K562 (cell line): Measurements from ENCODE around the gene PEX10. TPM values are rescaled to one million over a fixed set of nuclear protein-coding genes. Genes with fewer than 3 reads are reported as not detected.
A peak's percentile ranks its signal among the peaks of the same experiment; 100 is the strongest.

Experiments used
- ATAC-seq: fragments of 200-7000 bp; cut with Tn5 transposase; 3 replicates; pipeline ENCODE4 v1.9.1; 2020; ENCODE audit warnings: moderate library complexity
- BruUV-seq: library from RNA; stranded (reverse); fragments of 400-500 nt; replicated peaks from 2 replicates; lab custom pipeline; 2021; lab: Mats Ljungman, UMichigan
- CTCF ChIA-PET: fragments of 300-600 bp; formaldehyde crosslinking; extraction: SDS; loops from one replicate; lab custom pipeline; 2021; ENCODE audit warnings: low intra/inter-chr PET ratio; lab: Yijun Ruan, JAX
- POLR2A ChIA-PET: fragments of 300-600, 350-650 bp; sonication (Branson Sonifier 250); formaldehyde crosslinking; extraction: SDS; loops from one replicate; lab custom pipeline; 2021; ENCODE audit warnings: antibody characterized with exemption, inconsistent platforms; lab: Yijun Ruan, JAX
- DNase-seq, 4 experiments: peaks; one replicate each; pipeline versions ENCODE4 v3.0.0 to v3.0.0-alpha.2; 2011 to 2018; ENCODE audit warnings: low spot score in 3 of 4, mixed read lengths in 3 of 4; ENCODE audit errors: extremely low read depth in 1 of 4
- FAIRE-seq: peaks from 2 replicates; lab custom pipeline; 2011; peaks lifted over from hg19 to GRCh38; lab: Jason Lieb, UNC
- H2AFZ ChIP-seq: 2 replicates; pipeline ENCODE4 v1.6.0; 2011; ENCODE audit warnings: low read depth, low read length, control low read depth, inconsistent platforms
- H3K27ac ChIP-seq: fragments of 200-600 bp; 3 replicates; pipeline ENCODE4 v1.8.0; 2011; ENCODE audit warnings: low read depth, mild to moderate bottlenecking, control low read depth, inconsistent platforms, low read length, moderate library complexity, mixed read lengths; ENCODE audit errors: extremely low read depth
- H3K27me3 ChIP-seq, 2 experiments: fragments of 300-600 bp in 1 of 2; 2 replicates in 1 of 2; 3 replicates in 1 of 2; pipeline versions ENCODE4 v1.6.0 to v1.8.0; 2011; ENCODE audit warnings: inconsistent platforms in 2 of 2, low read length in 2 of 2, mild to moderate bottlenecking in 1 of 2, mixed read lengths in 1 of 2, moderate library complexity in 1 of 2; ENCODE audit not compliant: control insufficient read depth in 2 of 2, insufficient read depth in 2 of 2
- H3K36me3 ChIP-seq: fragments of 300-600 bp; 3 replicates; pipeline ENCODE4 v1.8.0; 2011; ENCODE audit warnings: mild to moderate bottlenecking, low read length, inconsistent platforms; ENCODE audit not compliant: control insufficient read depth, insufficient read depth
- H3K4me1 ChIP-seq, 2 experiments: fragments of 200-600 bp in 1 of 2; replicated peaks in 1 of 2; 2 replicates in 1 of 2; 3 replicates in 1 of 2; pipeline versions ENCODE4 v1.5.1 to v1.8.0; 2011; ENCODE audit warnings: inconsistent platforms in 2 of 2, low read length in 2 of 2, mild to moderate bottlenecking in 1 of 2, mixed read lengths in 1 of 2, moderate library complexity in 1 of 2; ENCODE audit not compliant: control insufficient read depth in 2 of 2, insufficient read depth in 2 of 2
- H3K4me2 ChIP-seq: 2 replicates; pipeline ENCODE4 v1.6.1; 2011; ENCODE audit warnings: low read length, control low read depth, inconsistent platforms, mixed read lengths; ENCODE audit not compliant: insufficient read depth
- H3K4me3 ChIP-seq: fragments of 200-600 bp; sonication (generic), shearing (Covaris generic); 2 replicates; pipeline ENCODE4 v1.5.1; 2016; ENCODE audit warnings: control low read depth, inconsistent platforms
- H3K79me2 ChIP-seq: fragments of 200-600 bp; 3 replicates; pipeline ENCODE4 v1.8.0; 2011; ENCODE audit warnings: low read length, inconsistent platforms; ENCODE audit not compliant: control insufficient read depth, insufficient read depth
- H3K9ac ChIP-seq, 2 experiments: 2 replicates each; pipeline versions ENCODE4 v1.6.0 to v1.6.1; 2011; ENCODE audit warnings: low read depth in 2 of 2, low read length in 2 of 2, control low read depth in 1 of 2, inconsistent platforms in 1 of 2, mild to moderate bottlenecking in 1 of 2, mixed read lengths in 1 of 2; ENCODE audit not compliant: insufficient read depth in 1 of 2
- H3K9me1 ChIP-seq: one replicate; pipeline ENCODE4 v1.6.0; 2011; ENCODE audit warnings: inconsistent platforms, mild to moderate bottlenecking, low read length, moderate library complexity; ENCODE audit not compliant: control insufficient read depth, insufficient read depth
- H3K9me3 ChIP-seq: replicated peaks from 2 replicates; pipeline ENCODE4 v1.5.1; 2011; ENCODE audit warnings: low read depth, low read length, inconsistent platforms; ENCODE audit not compliant: control insufficient read depth, insufficient read depth
- H4K20me1 ChIP-seq: replicated peaks from 2 replicates; pipeline ENCODE4 v1.6.1; 2011; ENCODE audit warnings: low read length, inconsistent platforms, mixed read lengths; ENCODE audit not compliant: control insufficient read depth, insufficient read depth
- CHCHD3 ChIP-seq: fragments of 250-450 bp; sonication (Bioruptor Pico); IDR thresholded peaks from 2 replicates; pipeline ENCODE4 v2.1.2; 2022; ENCODE audit warnings: mild to moderate bottlenecking
- KDM2B ChIP-seq: fragments of 250-450 bp; sonication (Bioruptor Pico); IDR thresholded peaks from 2 replicates; pipeline ENCODE4 v1.8.0; 2021; ENCODE audit warnings: mild to moderate bottlenecking, moderate library complexity
- MAFF ChIP-seq: IDR thresholded peaks from 2 replicates; pipeline ENCODE4 v1.6.1; 2012; ENCODE audit warnings: low read length, improper control_type of control experiment
- POLR2G ChIP-seq: fragments of 200-400 bp; formaldehyde crosslinking; IDR thresholded peaks from 2 replicates; pipeline ENCODE4 v1.6.1; 2017; ENCODE audit warnings: low read depth, mild to moderate bottlenecking, antibody characterized with exemption, low read length, moderate library complexity
- RAD21 ChIP-seq, 2 experiments: fragments of 250-450 bp in 1 of 2; fragments of 450-650 bp in 1 of 2; sonication (Bioruptor Pico) in 1 of 2; formaldehyde crosslinking in 1 of 2; IDR thresholded peaks in 1 of 2; conservative IDR thresholded peaks in 1 of 2; 2 replicates each; pipeline versions ENCODE4 v1.4.0 to v1.8.0; 2020 to 2022; ENCODE audit warnings: mild to moderate bottlenecking in 2 of 2, moderate library complexity in 1 of 2
- SIX5 ChIP-seq, 2 experiments: IDR thresholded peaks; 2 replicates each; pipeline ENCODE4 v1.6.1; 2011; ENCODE audit warnings: low read length in 2 of 2, borderline replicate concordance in 1 of 2, low read depth in 1 of 2, mild to moderate bottlenecking in 1 of 2, moderate library complexity in 1 of 2; ENCODE audit not compliant: insufficient read depth in 1 of 2
- SMC3 ChIP-seq: conservative IDR thresholded peaks from 2 replicates; pipeline ENCODE4 v1.6.1; 2011; ENCODE audit warnings: low read depth, low read length, improper control_type of control experiment; ENCODE audit not compliant: insufficient read depth
- ZEB2 ChIP-seq: fragments of 450-650 bp; IDR thresholded peaks from 2 replicates; pipeline ENCODE4 v1.6.1; 2016
- WGBS: fragments of 100-300 bp; shearing (Covaris generic); methylation state at CpG from one replicate; pipeline ENCODE4 v1.1.6; 2016; ENCODE audit warnings: low coverage, mixed read lengths; ENCODE audit not compliant: insufficient coverage; ENCODE audit errors: missing lambda C conversion rate; 5-methylcytosine and 5-hydroxymethylcytosine counted together
- in situ Hi-C: fragments of 300-500 bp; cut with MboI; formaldehyde crosslinking; loops from 4 replicates; pipeline ENCODE4 v1.15.0; 2018; ENCODE audit warnings: inconsistent platforms, mixed read lengths
- intact Hi-C: fragments of 100-400 bp; cut with micrococcal nuclease; formaldehyde crosslinking; loops from 2 replicates; pipeline ENCODE4 v1.14.2; 2022
- polyA plus RNA-seq, 8 experiments: library from polyadenylated mRNA; depleted of rRNA in 4 of 8; stranded (reverse) in 5 of 8; unstranded in 3 of 8; fragments of >200 nt; fragmentation: Nextera tagmentation in 2 of 8; fragmentation: Illumina TruSeq in 1 of 8; extraction: Ambion mirVana in 2 of 8; extraction: Trizol in 1 of 8; gene quantifications; 2 replicates each; pipeline versions ENCODE4 v1.2.1 to v1.2.3, GENCODE V29; 2011 to 2014; ENCODE audit warnings: inconsistent platforms in 1 of 8, missing spikeins in 1 of 8
- total RNA-seq, 7 experiments: library from RNA; depleted of rRNA in 6 of 7; stranded (reverse); fragments of >200 nt in 6 of 7; fragmentation: Illumina TruSeq in 2 of 7; extraction: Trizol in 2 of 7; gene quantifications; 2 replicates each; pipeline versions ENCODE4 v1.2.1 to v1.2.3, GENCODE V29; 2011 to 2021; ENCODE audit warnings: low replicate concordance in 1 of 7
- TF ChIP-seq, protein P1 (sequence below), 3 experiments: IDR thresholded peaks in 2 of 3; conservative IDR thresholded peaks in 1 of 3; 2 replicates each; pipeline ENCODE4 v1.5.1; 2011 to 2012; ENCODE audit warnings: low read length in 3 of 3, mild to moderate bottlenecking in 3 of 3, control low read depth in 2 of 3, improper control_type of control experiment in 1 of 3, inconsistent platforms in 1 of 3, low read depth in 1 of 3, mixed read lengths in 1 of 3, moderate library complexity in 1 of 3; ENCODE audit not compliant: insufficient read depth in 2 of 3
- TF ChIP-seq, protein P2 (sequence below): fragments of 250-450 bp; sonication (Bioruptor Pico); IDR thresholded peaks from 2 replicates; pipeline ENCODE4 v1.5.0; 2021
- TF ChIP-seq, protein P3 (sequence below): fragments of 250-450 bp; sonication (Bioruptor Pico); IDR thresholded peaks from 2 replicates; pipeline ENCODE4 v1.9.0; 2021; ENCODE audit warnings: mild to moderate bottlenecking, inconsistent platforms

Gene PEX10
- total and polyA plus RNA-seq, 9 of the 15 experiments (the other 6 are each of a cell fraction or from before 2014, with no cell fraction given) = 0.03 to 26.2 (median 8.7) TPM

DNA sequence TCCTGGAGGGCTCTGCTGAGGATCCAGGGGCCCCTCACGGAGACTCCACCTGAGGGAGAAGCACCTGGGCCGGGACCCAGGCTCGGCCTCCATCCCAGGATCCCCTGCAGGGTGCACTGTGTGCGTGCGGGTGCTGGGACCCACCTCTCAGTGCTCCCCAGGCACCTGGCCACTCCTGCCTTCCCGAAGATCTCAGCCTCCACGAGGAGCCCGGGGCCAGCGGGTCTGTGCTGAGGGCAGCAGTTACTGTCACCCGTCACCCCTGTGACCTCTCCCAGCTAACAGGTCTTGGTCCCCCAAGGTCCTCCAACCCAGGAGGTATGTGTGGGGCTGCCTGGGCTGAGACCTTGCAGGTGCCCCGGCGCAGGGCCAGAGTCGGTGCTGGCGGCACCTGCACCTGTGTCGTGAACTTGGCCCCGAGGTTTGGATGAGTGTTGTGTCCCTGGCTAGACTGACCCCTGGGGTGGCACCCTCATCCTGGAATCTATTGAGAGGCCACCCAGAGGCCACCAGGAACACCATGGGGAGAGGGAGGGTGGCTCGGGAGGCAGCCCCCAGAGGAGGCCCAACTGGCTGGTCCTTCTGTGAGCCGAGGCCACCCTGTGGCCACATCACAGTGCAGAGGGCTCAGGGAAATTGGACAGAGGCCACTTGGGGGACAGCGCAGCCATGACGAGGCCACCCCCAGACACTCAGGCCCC, 38.7 kb downstream of the PEX10 start:
- no peaks in the 10 kb centered on the region for H3K9me3 ChIP-seq
- BruUV-seq = no TSS peak
- no peak overlapping the region for H3K4me3 ChIP-seq
- no peak overlapping the region for H3K9ac ChIP-seq
- ATAC-seq (peak; percentile 49), DNase-seq (no peak), FAIRE-seq (no peak)
- H3K4me1 ChIP-seq = peaks cover 0 to 51% of the 10 kb centered on the region in 2 experiments; a peak in 2 of 5 replicates
- H3K27me3 ChIP-seq = peaks cover 62 to 86% of the 10 kb centered on the region in 2 experiments
- H3K4me2 ChIP-seq = no peak overlapping the region
- intact Hi-C loops = loop anchor here (10.0 kb wide), 1 partner anchor 59 kb away; no protein-coding TSS in a partner anchor
- no peak overlapping the region for H3K27ac ChIP-seq
- H3K36me3 ChIP-seq = no peaks in the 10 kb centered on the region
- H4K20me1 ChIP-seq = peaks cover 6% of the 10 kb centered on the region
- H3K79me2 ChIP-seq = no peaks in the 10 kb centered on the region
- TF ChIP-seq, protein P1, sequence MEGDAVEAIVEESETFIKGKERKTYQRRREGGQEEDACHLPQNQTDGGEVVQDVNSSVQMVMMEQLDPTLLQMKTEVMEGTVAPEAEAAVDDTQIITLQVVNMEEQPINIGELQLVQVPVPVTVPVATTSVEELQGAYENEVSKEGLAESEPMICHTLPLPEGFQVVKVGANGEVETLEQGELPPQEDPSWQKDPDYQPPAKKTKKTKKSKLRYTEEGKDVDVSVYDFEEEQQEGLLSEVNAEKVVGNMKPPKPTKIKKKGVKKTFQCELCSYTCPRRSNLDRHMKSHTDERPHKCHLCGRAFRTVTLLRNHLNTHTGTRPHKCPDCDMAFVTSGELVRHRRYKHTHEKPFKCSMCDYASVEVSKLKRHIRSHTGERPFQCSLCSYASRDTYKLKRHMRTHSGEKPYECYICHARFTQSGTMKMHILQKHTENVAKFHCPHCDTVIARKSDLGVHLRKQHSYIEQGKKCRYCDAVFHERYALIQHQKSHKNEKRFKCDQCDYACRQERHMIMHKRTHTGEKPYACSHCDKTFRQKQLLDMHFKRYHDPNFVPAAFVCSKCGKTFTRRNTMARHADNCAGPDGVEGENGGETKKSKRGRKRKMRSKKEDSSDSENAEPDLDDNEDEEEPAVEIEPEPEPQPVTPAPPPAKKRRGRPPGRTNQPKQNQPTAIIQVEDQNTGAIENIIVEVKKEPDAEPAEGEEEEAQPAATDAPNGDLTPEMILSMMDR (IDR thresholded peaks at IDR 0.05 in 2 of 3, conservative IDR thresholded peaks at IDR 0.05 in 1 of 3; ENCODE audit: insufficient read depth in 2 of 3, low read depth in 1 of 3, low read length in 3 of 3) = 0 out of 6 replicates have a peak, but pooled peaks of 1 of the 3 experiments have one; percentile 15
- TF ChIP-seq MAFF = no peak
- TF ChIP-seq, protein P2, sequence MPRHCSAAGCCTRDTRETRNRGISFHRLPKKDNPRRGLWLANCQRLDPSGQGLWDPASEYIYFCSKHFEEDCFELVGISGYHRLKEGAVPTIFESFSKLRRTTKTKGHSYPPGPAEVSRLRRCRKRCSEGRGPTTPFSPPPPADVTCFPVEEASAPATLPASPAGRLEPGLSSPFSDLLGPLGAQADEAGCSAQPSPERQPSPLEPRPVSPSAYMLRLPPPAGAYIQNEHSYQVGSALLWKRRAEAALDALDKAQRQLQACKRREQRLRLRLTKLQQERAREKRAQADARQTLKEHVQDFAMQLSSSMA = no peak
- no peak for TF ChIP-seq KDM2B (CRISPR knock-in tag)
- TF ChIP-seq CHCHD3 = no peak
- TF ChIP-seq SIX5 (IDR thresholded peaks at IDR 0.05; ENCODE audit: borderline replicate concordance in 1 of 2, insufficient read depth in 1 of 2, low read depth in 1 of 2, low read length in 2 of 2) = no peak
- TF ChIP-seq ZEB2 = no peak
- TF ChIP-seq, protein P3, sequence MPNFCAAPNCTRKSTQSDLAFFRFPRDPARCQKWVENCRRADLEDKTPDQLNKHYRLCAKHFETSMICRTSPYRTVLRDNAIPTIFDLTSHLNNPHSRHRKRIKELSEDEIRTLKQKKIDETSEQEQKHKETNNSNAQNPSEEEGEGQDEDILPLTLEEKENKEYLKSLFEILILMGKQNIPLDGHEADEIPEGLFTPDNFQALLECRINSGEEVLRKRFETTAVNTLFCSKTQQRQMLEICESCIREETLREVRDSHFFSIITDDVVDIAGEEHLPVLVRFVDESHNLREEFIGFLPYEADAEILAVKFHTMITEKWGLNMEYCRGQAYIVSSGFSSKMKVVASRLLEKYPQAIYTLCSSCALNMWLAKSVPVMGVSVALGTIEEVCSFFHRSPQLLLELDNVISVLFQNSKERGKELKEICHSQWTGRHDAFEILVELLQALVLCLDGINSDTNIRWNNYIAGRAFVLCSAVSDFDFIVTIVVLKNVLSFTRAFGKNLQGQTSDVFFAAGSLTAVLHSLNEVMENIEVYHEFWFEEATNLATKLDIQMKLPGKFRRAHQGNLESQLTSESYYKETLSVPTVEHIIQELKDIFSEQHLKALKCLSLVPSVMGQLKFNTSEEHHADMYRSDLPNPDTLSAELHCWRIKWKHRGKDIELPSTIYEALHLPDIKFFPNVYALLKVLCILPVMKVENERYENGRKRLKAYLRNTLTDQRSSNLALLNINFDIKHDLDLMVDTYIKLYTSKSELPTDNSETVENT (CRISPR knock-in tag) = no peak
- TF ChIP-seq POLR2G = 0 out of 2 replicates have a peak, but pooled peaks have one; percentile 31
- 0 out of 4 replicates have a peak, but pooled peaks of 1 of the 2 experiments have one; percentile 5 for TF ChIP-seq RAD21 (CRISPR knock-in tag; conservative IDR thresholded peaks at IDR 0.05 in 1 of 2, IDR thresholded peaks at IDR 0.05 in 1 of 2)
- TF ChIP-seq SMC3 = 0 out of 2 replicates have a peak, but pooled peaks have one; percentile 5
- TF ChIP-seq, all 486 proteins: peak for 4
- CTCF ChIA-PET = no interaction called here
- H3K9me1 ChIP-seq = no peaks in the 10 kb centered on the region
- 8% methylated on average over 20 of the region's 20 CpGs for WGBS
- H2AFZ ChIP-seq = no peak overlapping the region
- in situ Hi-C loops = loop anchor here (10.0 kb wide), 1 partner anchor 179 kb away; the partner anchor contains the start of gene FAAP20
- POLR2A ChIA-PET = interaction anchor here (0.6 kb wide), 1 partner anchor 69 kb away, joined by 3 read pairs; no protein-coding TSS in a partner anchor
